Islet precursor cell (in vitro differentiated cells): Measurements from ENCODE around the gene TOX3.
A peak's percentile ranks its signal among the peaks of the same experiment; 100 is the strongest.

Experiments
- DNase-seq: peaks from one replicate; pipeline ENCODE4 v3.0.0-alpha.2; 2018

The TOX3 gene

DNA sequence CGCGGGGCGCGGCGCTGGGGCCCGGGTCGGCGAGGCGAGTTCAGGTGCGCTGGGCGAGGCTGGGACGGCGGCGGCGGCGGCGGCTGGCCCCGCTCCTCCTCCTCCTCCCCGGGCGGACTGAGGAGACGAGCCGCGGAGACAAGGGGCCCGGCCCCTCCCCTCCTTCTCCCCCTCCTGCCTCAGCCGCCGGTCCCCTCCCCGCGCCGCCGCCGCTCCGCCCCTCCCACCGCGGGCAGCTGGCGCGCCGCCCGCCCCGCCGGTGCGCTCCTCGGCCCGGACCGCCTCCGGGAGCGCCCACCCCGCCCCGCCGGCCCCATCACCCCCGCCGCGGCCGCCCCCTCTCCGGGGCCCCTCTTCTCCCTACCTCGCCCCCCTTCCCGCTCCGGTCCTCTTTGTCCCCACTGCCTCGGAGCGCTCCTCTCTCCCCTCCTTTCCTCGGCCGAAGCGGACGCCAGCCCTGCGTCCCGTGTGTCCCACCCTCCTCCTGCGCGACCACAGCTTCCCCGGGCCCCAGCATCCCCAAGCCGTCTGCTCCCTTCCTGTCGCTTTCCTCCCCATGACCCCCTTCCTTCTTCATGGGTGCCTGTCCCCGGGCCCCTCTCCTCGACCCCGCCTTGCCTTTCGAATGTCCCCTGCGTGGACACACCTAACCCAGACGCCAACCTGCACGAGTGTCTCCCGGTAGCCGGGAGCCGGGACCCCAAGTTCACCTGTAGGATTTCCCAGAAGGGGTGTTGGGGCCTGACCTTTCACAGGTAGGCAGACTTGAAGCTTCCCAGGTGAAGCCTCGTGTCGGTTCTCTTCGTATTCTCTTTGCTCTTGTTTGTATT is at the start of gene TOX3:
TOX3 (minus strand) TSS at position 140 of the 830 bp plus-strand sequence. CDS start 420 bp downstream, outside the sequence.
- DNase-seq, result peak; percentile 64

DNA sequence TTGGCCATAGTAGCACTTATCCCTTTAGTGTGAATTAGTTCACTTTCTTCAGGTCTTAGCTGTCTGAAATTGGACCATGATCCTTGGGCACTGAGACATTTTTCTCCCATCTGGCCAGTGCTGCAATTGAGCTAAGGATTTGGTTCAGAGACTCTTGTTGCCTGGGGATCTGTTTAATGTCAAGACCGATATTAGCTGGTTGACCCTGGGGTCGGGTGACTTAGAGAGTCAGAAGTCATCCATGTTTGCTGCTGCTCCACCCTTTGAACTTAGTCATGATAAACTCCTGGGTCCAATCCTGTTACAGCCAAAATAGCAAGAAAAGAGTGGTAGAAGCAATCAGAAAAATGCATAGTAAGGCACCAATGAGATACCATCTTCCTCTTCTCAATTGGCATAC is 45.8 kb upstream of the TOX3 start:
- DNase-seq, result peak; percentile 54

DNA sequence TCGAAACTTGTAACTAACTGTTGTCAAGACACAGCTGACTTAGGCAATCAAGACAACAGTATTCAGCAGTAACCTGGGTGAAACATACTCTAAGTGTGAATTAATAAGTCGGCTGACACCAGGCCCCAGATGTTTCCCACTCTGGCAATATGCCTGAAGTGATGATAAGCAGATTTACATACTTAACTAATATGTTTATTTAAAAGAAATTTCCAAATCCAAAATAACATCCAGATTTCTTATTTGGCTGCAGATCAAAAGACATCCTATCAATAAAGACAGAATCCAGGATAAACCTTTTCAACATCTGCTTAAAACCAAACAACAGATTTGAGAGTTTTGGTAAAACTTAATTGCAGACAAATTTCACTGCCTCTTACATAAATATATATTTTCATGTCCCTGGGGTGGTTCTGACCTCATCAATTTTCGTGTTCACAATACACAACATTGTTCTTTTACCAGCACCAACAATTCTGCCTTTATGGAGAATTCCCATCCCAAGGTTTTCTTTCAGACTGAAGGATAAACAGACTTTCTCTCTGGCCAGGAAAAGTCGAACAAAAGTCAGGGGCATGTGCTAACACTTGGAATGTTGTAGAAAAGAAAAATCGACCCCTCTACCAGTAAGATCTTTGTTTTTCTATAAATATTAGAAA is 45.1 kb upstream of the TOX3 start:
- peak; percentile 11 for DNase-seq

DNA sequence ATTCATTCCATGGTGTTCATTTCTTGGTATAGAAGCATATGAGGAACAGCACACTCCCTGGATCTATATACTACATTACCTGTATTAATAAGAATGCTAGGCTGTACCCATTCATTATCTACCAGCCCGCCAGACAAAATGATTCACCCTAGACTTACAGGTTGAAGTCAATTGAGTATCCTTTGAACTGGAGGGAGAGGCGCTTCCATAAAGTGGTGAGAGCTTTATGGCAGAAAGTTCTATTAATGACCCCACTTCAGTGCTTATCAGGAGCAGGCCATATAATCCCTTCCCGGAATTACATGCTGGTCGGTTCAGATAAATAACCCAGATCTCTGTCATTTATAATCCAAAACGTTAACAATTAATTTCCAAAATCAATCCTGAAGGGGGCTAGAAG is 44.5 kb upstream of the TOX3 start:
- DNase-seq, result no peak

DNA sequence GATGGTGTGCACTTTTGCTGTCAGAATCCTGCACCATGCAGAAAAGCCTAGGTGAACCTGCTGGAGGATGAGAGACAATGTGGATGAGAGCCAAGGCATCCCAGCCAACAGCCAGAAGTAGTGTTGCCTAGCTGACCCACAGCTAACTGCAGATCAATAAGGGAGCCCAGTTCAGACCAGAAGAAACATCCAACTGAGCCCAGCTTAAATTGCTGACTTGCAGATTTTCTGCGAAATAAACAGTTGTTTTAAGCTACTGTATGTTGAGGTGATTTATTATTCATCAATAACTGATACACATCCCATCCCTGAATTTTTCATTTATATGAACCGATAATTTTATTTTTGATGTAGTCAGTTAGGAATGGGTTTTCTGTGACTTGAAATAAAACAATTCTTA is 39.2 kb upstream of the TOX3 start:
- DNase-seq, result peak; percentile 1

DNA sequence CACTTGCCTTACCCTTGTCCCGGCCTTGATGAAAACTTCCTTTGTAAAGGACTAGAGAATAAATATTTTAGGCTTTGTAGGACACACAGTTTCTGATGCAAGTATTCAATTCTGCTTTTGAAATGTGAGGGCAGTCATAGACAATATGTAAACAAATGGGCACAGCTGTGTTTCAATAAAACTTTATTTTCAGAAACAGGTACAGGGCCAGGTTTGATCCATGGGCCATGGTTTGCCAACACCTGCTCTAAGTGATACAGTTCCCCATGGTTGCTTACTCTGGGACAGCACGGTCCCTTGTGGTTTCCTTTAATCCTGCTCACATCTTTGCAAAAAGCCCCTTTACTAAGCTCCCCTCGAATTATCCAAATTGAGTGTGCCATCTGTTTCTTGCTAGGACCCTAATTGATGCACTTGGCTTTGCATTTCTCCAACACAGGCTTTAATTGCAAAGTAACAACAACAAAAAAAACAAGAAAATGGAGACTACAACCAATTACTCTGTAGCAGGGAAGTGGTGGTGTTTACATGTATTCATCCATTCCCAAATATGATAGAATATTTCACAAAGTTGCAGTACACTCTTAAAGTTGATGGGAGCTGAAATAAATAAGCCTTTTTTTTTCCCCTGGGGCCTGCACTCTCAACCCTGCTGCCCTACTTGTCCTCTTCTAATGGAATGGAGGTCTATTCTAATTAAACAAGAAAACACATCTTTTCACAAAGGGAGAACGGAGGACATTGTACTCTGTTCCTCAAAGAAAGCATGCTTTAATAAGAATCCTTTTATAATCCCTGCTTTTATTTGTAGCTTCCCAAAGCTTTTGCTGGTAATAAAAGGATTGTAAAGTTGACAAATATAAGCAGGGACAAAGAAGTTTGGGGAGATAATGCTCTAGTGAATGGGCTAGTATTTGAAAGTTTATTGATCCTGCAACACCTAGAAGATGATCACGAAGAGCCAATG is 37.7 kb upstream of the TOX3 start:
- DNase-seq, result no peak

DNA sequence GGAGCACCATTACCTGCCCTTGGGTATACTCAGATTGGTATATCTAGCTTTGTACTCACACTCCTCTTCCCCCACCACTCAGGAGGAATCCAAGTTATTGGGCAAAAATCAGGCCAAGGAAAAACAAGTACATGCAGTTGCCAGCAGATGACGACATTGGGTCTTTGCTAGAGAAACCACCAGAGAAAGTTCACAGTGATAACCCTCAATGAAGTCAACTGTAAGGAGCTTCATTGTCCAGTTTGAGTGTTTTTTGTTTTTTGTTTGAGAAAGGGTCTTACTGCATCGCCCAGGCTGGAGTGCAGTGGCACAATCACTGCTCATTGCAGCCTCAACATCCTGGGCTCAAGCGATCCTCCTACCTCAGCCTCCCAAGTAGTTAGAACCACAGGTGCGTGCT is 34.6 kb upstream of the TOX3 start:
- DNase-seq, result no peak

DNA sequence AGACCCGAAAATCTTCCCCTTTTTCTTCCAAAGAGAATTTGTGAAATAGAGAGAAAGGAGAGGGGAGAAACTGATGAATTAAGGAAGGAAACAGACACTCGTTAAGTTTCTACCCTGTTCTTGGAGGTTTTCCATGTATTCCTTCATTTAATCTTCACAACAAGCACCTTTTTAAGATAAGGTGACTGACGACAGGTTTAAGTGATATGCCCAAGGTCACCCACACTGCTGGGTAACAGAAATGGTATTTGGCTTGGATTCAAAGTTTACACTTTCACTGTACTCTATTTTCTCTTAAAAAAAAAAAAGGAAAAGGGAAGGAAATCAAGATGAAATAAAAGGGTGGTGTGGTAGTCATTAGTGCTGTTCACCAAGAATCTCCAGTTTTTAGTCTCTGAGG is 33.5 kb upstream of the TOX3 start:
- no peak for DNase-seq

DNA sequence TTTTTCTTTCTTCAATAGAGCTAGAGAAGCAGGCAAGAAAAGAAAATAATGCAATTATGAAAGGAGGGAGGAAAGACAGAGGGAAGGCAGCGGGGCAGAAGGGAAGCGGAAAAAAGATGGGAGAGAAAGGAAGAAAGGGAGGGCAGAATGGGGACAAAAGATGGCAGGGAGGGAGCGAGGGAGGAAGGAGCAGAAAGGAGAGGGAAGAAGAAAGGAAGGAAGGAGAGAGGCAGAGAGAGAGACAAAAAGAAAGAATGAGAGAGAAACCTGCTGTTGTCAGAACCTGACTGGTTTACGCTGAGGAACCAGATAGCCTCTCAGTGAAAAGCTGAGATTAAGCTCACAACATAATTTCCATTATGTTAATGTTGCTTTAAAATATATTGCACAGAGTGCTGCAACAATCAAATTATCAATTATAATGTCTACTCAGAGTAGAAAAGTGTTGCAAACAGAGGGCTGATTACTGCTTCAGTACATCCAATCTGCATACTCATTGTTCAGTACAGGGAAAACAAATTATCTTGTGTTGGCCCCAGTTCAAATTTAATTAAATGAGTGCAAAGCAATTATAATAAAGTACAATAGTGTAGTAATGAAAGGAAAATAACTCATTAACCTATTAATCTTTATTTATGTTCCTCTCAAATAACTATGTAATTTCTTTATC is 32.0 kb upstream of the TOX3 start:
- DNase-seq, result no peak

DNA sequence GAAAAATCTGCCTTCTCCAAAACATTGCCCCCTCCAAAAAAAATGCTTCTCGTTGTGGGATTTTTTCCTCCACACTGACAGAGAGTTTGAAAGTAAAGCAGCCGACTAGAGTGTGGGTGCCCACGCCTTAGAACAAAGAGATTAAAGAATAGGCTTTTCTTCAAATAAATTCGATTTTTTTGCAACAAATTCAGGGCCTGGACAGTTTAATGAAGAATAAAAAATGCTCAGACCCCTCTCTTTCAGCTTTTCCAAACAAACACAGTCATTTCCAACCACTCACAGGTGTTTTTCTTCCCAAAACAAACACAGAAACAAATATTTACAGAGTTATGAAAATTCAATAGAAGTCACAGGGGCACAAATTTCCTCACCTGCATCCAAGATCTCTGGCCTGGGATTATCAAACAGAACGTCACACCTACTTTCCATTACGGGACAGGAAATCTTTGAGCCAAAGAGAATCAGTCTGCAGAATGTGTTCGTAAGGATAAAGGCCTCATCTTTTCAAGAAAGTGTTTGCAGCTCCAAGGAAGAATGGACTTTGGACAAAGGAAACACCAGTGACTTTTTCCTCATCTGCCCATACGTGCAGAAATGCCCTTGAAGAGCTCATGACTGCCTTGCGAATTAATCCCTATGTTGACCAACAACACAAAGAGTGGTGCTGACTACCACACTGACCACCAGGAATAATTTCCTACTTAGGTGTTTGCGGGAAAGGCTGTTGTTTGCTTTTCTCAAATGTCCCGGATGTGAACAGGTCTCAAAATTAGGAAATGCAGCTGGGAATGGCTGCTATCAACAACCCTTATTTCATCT is 31.3 kb upstream of the TOX3 start:
- no peak for DNase-seq

DNA sequence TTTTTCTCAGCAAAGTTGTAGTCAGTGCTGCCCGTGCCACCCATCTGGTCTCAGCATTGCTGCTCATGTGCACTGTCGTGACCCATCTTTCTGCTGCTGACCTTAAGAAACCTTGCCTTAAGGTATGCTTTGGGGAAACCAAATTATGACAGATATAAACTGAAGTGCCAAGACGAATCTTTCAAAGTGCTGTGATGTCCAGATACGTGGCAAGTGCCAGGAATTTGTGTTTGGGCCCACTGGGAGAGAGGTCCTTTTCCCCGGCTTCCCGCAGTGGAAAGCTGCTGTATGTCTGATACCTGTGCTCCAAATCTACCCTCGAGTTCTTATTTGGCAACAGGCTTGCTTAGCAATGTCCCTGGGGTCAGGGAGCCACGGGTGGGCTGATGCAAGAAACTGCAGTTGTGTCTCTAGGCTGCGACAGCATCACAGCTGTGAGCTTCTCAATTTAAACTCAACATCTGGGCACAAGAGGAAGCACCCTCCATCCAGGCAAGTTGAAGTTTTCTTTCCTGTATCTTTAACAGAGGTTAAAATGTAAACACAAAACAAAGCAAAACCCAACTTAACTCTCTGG is 30.3 kb upstream of the TOX3 start:
- no peak for DNase-seq

DNA sequence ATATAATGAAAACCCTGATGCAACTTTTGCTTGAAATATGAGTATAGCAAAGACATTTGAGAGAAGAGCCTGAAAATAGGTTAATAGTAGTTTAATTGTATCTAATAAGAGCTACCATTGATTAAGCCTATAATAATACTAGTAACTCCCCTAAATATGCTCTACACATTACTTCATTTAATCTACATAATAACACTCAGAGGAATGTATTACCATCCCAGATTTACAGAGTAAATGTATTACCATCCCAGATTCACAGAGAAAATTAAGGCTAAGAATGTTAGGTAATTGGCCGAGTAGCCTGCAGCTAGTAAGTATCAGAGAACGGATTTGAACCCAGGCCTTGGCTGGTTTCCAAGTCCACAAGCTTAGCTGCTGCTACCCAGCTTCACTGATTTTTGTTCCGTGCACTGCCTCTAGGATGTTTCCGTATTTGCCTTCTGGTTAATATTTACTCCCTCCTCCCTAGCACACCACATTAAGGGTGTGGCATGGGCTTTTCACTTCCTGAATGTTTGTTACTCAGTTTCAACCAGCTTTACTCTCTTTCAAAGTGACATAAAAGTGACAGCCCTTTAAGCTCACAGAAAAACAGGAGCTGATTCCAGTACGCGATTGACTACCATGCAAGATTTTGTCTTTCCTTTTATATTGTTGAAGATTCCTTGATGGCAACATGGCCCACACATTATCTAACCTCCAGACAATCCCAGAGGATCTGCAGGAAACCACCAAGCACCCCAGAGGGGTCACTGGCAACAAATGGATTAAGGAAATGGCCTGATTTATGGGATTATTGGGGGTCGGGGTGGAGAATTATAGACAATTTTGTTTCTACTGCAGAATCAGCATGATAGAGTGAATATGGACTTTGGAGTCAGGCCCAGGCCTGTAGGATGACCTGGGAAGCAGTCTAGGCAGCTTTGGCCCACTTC is 26.7 kb upstream of the TOX3 start:
- DNase-seq, result no peak

DNA sequence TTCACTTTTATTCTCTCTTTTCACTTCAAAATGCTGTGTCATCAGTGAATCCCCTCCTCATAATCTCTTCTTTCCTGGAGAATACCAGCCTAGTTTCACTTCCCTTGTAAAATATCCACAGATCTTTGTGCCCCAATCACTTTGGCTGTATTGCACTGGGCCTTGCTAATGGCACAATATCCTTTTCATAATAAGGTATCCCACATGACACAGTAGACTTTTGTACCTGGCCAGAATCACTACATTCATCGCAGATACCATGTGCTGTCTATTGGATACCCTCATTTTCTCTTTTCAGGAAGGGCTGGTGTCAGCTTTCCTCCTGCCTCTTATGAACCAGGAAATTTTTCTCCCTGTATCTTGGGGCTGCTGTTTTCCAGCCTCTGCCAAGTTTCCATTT is 25.7 kb upstream of the TOX3 start:
- DNase-seq, result no peak

DNA sequence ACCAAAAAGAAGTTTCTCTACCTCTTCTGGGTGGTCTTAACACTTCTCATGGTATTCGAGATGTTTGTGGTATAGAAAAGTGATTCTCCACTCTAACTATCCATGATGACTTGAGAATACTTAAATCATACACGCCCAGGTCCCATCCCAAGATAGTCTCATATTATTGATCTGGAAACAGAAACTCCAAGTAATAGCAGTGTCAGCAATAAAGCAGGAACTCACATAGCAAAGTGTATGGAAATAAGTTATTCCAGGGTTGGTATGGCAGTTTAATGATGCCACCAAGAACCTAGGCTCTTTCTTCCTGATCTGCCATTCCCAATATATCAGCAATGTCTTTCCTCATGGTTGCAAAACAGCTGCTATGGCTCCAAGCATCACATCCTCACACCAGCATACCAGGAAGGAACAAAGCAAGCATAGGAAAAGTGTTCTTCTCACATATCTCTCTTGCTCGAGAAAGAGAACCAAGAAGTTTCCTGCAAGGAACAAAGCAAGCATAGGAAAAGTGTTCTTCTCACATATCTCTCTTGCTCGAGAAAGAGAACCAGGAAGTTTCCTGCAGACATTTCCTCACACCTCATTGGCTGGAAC is 23.6 kb upstream of the TOX3 start:
- no peak for DNase-seq

DNA sequence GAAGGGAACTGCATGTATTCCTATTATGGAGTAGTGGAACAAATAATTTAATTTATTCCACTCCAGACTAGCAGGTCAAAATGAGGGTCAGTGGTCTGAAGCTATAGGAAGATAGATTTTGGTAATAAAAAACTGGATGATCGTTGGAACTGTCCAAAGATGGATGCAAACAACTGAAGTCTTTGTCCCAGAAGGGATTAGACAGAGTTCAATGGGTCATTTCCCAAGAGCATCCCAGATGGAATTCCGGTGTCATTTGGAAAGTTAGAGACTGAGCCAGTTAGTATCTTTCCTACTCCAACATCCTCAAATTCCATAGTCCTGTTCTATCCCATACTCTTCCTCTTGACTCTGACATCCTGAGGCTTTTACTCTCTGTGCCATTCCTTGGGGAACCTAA is 22.8 kb upstream of the TOX3 start:
- DNase-seq, result no peak

DNA sequence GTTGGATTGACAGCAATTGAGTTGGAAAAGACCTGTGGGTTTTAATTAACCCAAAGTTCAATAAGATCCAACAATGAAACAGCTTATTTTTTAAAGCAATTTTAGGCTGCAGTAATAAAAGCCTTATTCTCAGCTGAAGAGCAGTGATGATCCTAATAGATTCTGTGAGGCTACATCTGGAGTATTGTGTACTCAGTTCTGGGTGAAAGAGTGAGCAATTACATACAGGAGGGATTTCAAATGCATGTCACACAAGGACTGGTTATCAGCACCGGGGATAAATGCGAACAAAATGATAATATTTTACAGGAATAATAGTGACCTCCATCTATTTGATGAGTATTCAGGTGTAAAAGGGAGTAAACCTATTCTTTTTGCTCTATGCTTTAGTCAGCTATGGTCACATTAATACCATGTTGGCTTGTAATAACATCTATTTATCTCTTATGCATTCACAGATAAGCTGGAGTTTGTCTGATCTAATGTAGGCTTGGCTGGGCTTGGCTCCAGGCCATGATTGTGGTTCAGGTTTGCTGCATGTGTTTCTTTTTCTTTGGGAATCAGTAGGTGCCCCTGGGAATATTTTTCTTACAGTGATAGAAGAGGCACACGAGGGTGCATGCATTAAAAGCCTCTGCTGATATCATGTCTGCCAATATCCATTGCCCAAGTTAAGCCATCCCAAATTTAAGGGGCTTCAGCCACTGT is 22.2 kb upstream of the TOX3 start:
- no peak for DNase-seq

DNA sequence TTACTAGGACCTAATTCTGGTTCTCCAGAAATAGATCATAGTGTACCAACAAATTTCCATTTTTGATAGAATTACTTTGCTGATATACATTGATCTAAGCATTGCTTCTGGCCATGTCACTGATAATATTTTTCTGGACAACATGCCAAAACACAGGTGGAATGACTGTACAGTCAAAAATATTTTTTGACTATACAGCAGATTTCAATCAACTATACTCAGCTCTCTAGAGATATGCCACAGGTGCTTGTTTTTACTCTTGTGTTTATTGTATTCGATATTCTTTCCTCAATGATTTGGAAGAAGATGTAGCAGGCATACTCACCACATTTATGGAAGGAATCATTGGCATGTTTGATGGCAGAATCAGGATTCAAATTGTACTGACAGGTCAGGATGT is 21.6 kb upstream of the TOX3 start:
- DNase-seq, result no peak

DNA sequence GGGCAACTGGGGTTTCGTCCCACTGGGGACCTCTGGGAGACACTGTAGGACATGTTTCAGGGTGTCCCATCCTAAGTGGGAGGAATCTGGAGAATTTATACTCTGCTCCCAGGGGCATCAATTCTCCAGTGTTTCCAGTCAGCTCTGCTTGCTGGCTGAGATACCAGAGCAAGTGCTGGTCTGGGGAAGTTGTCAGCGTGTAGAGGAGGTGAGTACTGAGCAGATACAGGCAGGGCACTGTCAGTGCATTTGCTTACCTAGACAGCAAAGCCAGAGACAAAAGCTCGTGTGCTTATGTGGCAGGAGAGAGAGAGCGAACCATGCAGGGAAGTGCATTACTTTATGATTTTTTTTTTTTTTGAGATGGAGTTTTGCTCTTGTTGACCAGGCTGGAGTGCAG is 20.2 kb upstream of the TOX3 start:
- DNase-seq, result no peak
